Measurements from ENCODE around the gene PRR23B.

GRCh38 chr3:139006051-139006716 is 14.5 kb downstream of the PRR23B start, which contains the start of gene PRR23A:
- TF ChIP-seq CTCF (IDR thresholded peaks at IDR 0.05) (no peak), EZH2 (IDR thresholded peaks at IDR 0.05; ENCODE audit: borderline replicate concordance, insufficient read depth, low read depth, low read length, poor library complexity, severe bottlenecking) (no peak)

Measured in B cell (primary cell).